GM21360 (cell line): ENCODE results near the gene ACTG2.
"Not testable (repeated sequence)": the region's sequence is repeated elsewhere in the genome, so short reads cannot be mapped to it uniquely, and the experiment has no call there.

Source experiments
- ATAC-seq: cut with Tn5 transposase; IDR thresholded peaks from one replicate; pipeline ENCODE4 v1.9.1; 2021; ENCODE audit warnings: mild to moderate bottlenecking, moderate library complexity; ENCODE audit not compliant: unreplicated experiment

ACTG2 gene

DNA sequence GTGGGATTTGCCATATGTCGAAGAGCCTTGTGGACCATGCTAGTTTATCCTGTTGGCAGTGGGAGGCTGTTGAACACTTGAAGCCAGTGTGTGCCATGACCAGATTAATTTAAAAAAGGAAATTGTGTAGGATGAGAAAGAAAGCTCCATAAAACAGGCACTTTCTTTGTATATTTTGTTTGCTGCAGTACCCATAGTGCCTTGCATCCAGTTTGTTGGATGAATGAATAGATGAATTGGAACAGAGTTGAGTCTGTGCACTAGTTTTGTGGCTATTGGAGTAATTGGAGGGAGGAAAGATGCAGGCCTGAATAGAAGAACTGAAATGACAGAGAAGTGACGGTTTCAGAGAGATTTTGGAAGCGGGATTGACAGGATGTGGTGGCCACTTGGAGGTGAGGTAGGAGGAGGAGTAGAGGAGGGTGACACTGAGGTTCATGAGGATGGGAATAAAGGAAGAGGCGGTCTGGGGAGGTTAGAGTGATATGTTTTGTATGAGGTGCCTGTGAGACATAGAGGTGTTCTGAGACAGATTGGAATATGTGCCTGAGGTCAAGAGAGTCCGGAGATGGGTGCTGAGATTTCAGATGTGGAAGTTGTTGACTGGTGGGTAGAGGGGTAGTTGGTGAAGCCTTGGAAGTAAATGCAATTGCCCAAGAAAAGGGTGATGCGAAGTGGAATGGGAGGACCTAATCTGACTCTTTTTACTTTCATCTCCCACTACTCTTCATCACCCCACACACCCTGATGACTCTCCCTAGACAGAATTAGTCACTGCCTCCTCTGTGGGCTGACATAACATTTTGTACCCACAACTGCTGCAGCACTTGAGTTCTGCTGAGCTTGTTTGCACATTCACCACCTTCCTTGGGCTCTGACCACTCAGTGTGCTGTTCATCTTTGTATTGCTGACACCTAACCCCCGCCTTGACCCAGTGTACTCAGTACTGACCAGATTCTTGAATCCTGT, 39.0 kb downstream of the ACTG2 start:
- no peak for ATAC-seq

DNA sequence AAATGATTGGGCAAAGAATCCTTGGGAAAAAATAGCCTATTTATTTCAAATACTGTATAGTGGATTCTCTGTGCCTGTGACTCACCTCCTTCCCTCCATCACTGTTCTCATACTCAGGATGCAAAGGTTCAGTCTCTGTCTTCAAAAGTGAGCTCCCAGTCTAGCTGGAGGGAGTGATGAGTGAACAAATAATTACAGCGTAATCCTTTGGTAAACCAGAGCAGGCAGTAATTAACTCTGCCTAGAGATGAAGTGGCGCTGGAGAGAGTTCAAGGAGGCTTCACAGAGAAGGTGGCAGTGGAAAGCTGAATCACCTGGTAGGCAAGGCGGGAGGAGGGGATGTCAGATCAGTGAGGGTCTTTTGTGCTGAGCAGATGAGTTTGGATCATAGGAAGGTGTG, 40.4 kb downstream of the ACTG2 start:
- no peak for ATAC-seq

- ATAC-seq: no peak
Measured at GRCh38 chr2:73935641-73936040, 42.8 kb downstream of the ACTG2 start.

DNA sequence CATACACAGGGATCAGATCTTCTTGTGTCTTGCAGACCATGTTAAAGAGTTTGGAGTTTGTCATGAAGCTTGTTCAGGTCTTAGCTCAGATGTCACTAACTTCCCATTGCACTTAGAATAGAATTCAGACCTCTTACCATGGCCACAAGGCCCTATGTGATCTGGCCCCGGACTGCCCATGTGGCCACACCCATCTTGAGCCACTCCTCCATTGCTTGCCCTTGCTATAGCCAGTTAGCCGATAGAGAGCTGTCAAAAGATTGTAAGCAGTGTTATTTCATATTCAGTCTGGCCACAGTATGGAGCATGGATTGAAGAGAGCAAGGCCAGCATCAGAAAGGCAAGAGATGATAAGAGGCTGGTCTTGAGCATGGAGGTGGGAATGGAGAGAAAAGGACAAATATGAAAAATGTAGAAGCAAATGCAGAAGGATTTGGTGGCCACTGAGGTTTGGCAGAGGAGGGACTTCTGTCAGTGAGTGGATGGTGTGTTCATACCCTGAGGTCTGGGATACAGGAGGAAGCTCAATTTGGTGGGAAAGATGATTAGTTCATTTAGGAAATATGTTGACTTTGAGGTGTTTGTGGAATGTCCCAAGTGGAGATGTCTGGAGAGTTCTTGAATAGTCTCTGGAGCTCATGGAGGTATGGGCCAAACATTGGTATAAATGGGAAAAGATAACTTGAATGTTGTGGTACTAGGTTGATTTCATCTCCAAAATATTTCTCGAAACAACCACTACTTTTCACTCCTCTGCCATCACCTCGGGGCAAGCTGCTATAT, 44.5 kb downstream of the ACTG2 start:
- ATAC-seq: no peak

GRCh38 chr2:73937899-73938298, 45.1 kb downstream of the ACTG2 start:
- ATAC-seq: no peak

DNA sequence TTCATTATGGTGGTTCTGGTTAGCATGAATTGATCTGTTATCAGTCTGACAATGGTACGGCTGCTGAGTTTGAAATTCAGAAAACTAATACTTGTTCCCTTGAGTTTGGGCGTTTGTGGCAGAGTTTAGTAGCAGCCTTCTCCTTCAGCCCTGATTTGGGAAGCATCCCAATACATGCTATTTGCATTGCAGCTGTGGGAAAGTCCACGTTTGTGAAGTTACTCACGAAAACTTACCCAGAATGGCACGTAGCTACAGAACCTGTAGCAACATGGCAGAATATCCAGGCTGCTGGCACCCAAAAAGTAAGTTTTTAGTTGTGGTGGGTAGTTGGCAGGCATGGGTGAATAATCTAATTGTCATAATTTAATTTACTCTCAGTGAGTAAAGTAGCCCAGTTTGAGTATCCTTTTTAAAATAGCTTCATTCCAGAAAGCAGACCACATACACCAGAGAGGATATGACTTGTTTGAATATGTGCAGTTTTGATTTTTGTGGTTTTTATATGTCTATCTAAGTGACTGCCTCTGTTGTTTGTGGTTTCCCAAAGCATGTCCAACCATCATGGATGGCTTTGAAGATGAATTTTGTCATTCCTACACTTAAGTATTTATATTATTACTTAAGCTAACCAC, 46.0 kb downstream of the ACTG2 start:
- no peak for ATAC-seq

DNA sequence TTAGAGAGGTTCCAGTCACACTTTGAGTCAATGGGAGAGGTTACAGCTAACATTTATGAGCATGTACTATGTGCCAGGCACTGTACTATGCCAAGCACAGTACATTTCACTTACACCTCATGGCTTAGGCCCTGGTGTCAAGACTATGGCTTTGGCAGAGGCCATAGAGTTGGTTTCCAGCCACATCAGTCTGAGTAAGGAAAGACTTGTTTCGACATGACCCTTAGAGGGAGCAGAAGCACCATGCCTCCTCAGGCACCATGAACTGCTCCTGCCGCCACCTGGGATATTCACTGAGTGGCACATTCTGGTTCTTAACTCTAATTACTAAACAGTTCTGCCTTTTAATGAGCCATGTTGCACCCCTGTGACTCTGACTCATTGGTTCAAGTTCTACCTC, 46.6 kb downstream of the ACTG2 start:
- ATAC-seq: no peak

DNA sequence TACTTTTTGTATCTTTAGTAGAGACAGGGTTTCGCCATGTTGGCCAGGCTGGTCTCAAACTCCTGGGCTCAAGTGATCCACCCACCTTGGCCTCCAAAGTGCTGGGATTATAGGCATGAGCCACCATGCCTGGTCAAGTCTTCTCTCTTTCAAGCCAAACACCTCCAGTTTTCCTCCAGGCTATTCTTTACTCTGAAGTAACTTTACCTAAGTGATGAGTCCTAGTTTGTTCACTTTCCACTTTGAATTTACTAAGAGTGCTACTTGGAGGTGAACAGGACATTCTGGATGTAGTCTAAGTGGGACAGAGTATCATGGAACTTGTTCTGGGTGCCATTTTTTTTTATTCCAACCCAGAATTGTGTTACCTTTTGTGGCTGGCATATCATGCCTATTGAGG, 47.3 kb downstream of the ACTG2 start:
- not testable (repeated sequence) for ATAC-seq

GRCh38 chr2:73942664-73943063, 49.9 kb downstream of the ACTG2 start:
- ATAC-seq: no peak

DNA sequence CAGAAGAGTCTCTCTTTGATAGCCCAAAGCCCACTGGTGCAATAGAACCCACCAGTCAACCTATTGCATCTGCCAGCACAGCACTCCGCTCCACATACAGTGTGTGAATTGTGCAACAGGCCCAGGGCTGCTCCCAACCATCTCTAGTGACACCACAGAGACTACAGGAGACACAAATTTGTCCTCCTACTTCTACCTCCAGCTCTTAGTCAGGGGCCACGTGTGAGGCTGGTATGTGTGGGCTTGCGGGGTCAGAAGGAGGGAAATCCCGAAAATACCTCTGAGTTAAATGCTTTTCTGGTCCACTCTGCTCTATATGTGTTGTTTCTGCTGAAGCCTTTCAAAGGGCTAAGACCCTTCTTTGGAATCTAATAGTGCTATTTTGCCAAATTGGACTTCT, 51.9 kb downstream of the ACTG2 start:
- no peak for ATAC-seq

DNA sequence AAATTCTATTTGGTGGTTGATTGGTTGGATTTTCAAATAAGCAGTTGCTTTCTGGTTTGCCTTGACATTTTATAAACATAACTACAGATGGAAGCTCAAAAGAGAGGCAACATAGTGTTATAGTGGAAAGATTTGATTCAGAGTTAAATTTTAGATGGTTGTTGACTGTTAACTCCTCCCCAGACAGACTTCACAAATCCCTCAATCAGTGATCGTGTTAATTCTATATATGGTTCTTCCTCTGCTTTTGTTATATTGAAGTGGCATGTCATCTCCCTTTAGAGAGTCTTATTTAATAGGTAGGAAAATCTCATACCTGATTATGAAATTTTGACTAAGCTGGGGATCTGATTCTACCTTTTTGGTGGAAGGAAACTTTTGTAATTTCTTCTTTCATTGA, 53.4 kb downstream of the ACTG2 start:
- no peak for ATAC-seq

DNA sequence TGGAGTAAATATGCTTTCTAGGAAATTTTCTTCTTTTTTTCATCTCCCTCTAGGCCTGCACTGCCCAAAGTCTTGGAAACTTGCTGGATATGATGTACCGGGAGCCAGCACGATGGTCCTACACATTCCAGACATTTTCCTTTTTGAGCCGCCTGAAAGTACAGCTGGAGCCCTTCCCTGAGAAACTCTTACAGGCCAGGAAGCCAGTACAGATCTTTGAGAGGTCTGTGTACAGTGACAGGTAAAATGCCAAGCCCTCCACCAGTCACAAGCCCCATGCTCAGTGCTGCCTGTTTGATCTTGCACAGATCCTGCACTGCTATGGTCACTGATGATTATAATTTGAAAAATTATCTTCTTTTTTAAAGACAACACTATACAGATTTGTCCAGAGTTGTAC, 53.9 kb downstream of the ACTG2 start:
- ATAC-seq: no peak

DNA sequence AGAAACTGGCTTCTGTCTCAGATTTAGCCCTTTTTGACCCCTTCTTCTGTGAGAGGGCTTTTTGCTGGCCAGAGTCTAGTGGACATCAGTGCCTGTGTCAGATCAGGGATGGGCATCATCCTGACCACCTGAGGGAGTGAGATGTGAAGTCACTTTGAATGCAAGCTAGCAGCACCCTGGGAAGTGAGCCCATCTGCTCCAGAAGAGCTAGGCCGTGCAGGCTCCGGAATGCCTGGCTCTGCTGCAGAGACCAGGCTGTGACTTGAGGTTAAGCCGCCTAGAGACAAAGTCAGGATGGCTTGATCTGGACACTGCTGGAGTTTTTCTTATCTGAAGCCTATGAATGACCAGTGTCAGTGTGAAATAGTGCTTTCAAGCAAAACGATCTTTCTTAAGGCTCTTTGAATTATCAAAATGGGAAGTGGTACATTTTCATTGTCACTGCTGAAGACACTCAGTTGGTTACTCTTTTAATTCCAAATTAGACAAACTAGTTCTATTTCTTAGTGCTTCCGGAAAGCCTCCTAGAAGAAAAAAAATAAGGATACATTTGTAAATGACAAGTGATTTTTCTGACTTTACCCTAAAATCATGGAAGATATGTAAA, 54.7 kb downstream of the ACTG2 start:
- no peak for ATAC-seq

DNA sequence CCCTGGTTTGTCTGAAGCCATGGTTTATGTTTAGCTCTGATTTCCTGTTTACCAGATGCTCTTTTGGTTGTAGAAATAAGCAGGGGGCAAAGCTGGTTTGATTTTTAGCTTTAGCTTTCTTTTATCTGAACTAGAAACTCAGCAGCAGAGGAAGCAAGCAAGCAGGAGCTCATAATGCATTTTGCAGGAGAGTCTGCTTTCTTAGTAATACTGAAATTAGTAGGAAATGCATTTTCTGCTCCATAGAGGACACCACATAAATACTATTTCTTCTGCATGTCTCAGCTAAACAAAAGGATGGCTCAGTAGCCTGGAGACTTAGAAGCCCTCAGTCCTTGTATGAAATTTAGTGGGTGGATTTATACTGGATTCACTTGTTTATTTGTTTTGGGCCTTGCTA, 57.0 kb downstream of the ACTG2 start:
- ATAC-seq: no peak

DNA sequence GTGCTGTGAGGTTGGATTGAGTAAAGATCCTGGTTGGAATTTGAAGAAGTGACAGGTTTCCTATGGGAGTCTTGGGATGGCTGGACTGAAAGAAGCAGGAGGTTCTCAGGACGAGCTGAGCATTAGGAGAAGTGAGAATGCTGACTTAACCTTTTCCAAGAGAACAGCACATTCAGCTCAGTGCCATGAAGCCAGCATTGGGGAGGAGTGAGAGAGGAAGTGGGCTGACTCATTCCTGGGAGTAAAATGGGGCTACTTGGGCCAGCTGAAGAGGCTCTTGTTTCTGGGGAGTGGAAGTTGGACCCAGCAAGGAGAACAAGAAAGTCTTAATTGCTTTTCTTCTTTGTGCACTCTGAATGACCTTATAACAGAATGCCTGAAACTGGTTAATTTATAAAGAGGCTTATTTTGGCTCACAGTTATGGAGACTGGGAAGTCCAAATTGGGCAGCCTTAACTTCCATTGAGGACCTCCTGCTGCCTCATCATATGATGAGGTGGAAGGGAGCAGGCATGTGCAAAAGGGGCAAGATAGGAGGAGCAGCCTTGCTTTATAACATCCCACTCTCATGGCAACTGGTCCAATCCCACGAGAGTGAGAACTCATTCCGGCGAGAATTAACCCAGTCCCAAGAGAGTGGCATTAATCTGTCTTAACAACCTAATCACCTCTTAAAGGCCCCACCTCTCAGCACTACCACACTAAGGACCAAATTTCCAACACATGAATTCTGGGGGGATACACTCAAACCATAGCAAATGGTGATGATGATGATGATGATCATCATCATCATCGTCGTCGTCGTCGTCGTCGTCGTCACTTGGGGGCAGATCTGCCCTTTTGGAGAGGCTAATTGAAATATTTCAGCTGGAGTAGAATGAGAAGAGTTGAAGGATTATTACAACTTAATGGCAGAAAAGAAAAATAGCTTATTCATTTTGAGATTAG, 60.0 kb downstream of the ACTG2 start:
- no peak for ATAC-seq

GRCh38 chr2:73956218-73956865, 63.5 kb downstream of the ACTG2 start:
- ATAC-seq: no peak

GRCh38 chr2:73961274-73961673, 68.5 kb downstream of the ACTG2 start:
- no peak for ATAC-seq

GRCh38 chr2:73961823-73962615, 69.2 kb downstream of the ACTG2 start:
- no peak for ATAC-seq

GRCh38 chr2:73962798-73963197, 70.0 kb downstream of the ACTG2 start:
- ATAC-seq: no peak
